Mucosa of rectum (tissue), 2 donors: Measurements from ENCODE around the gene RCC1.
"Not testable (repeated sequence)": the region's sequence is repeated elsewhere in the genome, so short reads cannot be mapped to it uniquely, and the experiment has no call there.

ENCODE experiments used
- H3K27ac ChIP-seq, 2 donors: one replicate each; pipeline ENCODE4 v1.7.0; 2013; ENCODE audit warnings: inconsistent platforms in 2 of 2, low read depth in 2 of 2, low read length in 2 of 2
- H3K27me3 ChIP-seq, 2 donors: one replicate each; pipeline ENCODE4 v1.7.0; 2013; ENCODE audit warnings: low read length in 2 of 2; ENCODE audit not compliant: control insufficient read depth in 2 of 2, insufficient read depth in 2 of 2
- H3K36me3 ChIP-seq, 2 donors: one replicate each; pipeline ENCODE4 v1.7.0; 2013; ENCODE audit warnings: low read length in 2 of 2; ENCODE audit not compliant: control insufficient read depth in 2 of 2, insufficient read depth in 2 of 2
- H3K4me1 ChIP-seq, 2 donors: one replicate each; pipeline ENCODE4 v1.7.0; 2013; ENCODE audit warnings: low read length in 2 of 2, mild to moderate bottlenecking in 1 of 2; ENCODE audit not compliant: control insufficient read depth in 2 of 2, insufficient read depth in 2 of 2
- H3K4me3 ChIP-seq, 2 donors: one replicate each; pipeline ENCODE4 v1.7.0; 2013; ENCODE audit warnings: low read length in 2 of 2
- H3K9ac ChIP-seq, 2 donors: one replicate each; pipeline ENCODE4 v1.7.0; 2013; ENCODE audit warnings: low read length in 2 of 2, low read depth in 1 of 2, mild to moderate bottlenecking in 1 of 2
- H3K9me3 ChIP-seq, 2 donors: one replicate each; pipeline ENCODE4 v1.7.0; 2013; ENCODE audit warnings: low read length in 2 of 2; ENCODE audit not compliant: control insufficient read depth in 2 of 2
- donor health status: healthy.
- donor health status: Normal muscosa, but diverticular disease.

The RCC1 gene

DNA sequence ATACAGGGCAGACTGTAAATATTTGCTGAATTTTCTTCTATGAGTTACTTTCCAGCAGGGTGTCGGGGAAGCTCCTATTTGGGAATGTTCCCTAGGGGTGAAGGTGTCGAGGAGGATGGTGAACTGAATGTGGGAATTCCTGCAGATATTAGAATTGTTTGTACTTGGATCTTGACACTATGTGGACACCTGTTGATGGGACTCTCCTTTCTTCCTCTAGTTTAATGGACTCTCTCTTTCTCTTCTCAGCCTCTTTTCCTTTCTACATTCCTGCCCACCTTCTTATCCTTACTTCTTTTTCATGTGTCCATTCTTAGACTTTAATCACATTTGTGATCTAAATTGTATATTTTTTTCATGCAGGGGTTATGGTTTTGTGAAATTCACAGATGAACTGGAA, 61.1 kb downstream of the RCC1 start:
- Histone ChIP-seq H3K27me3 (no peaks in the 10 kb centered on the region), H3K27ac (no peak overlapping the region), H3K9ac (no peak overlapping the region), H3K9me3 (no peaks in the 10 kb centered on the region), H3K4me1 (no peaks in the 10 kb centered on the region), H3K36me3 (peaks cover 38 to 55% of the 10 kb centered on the region in 2 donors), H3K4me3 (no peak overlapping the region)

DNA sequence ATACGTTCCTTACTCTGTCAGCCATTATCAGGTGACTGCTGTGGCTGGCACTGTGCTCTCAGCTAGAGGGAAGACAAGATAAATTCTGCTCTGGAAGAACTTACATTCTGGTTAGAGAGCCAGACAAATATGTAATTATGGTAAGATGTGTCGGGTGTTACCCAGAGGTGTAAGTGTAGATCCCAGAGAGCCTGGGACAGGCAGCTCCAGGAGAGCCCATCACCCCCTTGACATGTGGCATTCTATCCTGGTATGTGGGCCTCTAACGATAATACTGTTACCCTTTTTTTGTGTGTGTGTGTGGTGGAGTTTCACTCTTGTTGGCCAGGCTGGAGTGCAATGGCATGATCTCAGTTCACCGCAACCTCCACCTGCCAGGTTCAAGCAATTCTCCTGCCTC, 66.1 kb downstream of the RCC1 start:
- Histone ChIP-seq H3K4me3 (no peak overlapping the region), H3K27me3 (no peaks in the 10 kb centered on the region), H3K9me3 (no peaks in the 10 kb centered on the region), H3K27ac (no peak overlapping the region), H3K9ac (no peak overlapping the region), H3K36me3 (peaks cover 22 to 45% of the 10 kb centered on the region in 2 donors), H3K4me1 (no peaks in the 10 kb centered on the region)

- H3K27ac ChIP-seq, H3K4me1 ChIP-seq, H3K9me3 ChIP-seq, H3K4me3 ChIP-seq, H3K27me3 ChIP-seq, H3K9ac ChIP-seq: not testable (repeated sequence)
- peaks cover 26 to 46% of the 10 kb centered on the region in 2 donors for H3K36me3 ChIP-seq
Observed at GRCh38 chr1:28572891-28573290, 67.0 kb downstream of the RCC1 start.

DNA sequence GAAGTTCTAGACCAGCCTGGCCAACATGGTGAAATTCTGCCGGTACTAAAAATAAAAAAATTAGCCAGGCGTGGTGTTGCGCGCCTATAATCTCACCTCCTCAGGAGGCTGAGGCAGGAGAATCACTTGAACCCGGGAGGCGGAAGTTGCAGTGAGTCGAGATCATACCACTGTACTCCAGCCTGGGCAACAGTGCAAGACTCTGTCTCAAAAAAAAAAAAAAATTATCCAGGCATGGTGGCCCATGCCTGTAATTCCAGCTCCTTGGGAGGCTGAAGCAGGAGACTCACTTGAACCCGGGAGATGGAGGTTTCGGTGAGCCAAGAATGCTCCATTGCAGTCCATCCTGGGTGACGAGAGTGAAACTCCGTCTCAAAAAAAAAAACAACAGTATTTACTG, 67.7 kb downstream of the RCC1 start:
- peaks cover 26 to 46% of the 10 kb centered on the region in 2 donors for H3K36me3 ChIP-seq
- no peak overlapping the region for H3K9ac ChIP-seq
- no peak overlapping the region for H3K27ac ChIP-seq
- peaks cover 0 to 3% of the 10 kb centered on the region in 2 donors for H3K4me1 ChIP-seq
- no peak overlapping the region for H3K4me3 ChIP-seq
- no peaks in the 10 kb centered on the region for H3K9me3 ChIP-seq
- no peaks in the 10 kb centered on the region for H3K27me3 ChIP-seq

GRCh38 chr1:28577052-28577678, 71.3 kb downstream of the RCC1 start:
- Histone ChIP-seq H3K4me1 (peaks cover 17 to 18% of the 10 kb centered on the region in 2 donors), H3K9ac (no peak overlapping the region), H3K36me3 (peaks cover 28 to 42% of the 10 kb centered on the region in 2 donors), H3K27ac (no peak overlapping the region), H3K9me3 (no peaks in the 10 kb centered on the region), H3K27me3 (no peaks in the 10 kb centered on the region), H3K4me3 (no peak overlapping the region)

DNA sequence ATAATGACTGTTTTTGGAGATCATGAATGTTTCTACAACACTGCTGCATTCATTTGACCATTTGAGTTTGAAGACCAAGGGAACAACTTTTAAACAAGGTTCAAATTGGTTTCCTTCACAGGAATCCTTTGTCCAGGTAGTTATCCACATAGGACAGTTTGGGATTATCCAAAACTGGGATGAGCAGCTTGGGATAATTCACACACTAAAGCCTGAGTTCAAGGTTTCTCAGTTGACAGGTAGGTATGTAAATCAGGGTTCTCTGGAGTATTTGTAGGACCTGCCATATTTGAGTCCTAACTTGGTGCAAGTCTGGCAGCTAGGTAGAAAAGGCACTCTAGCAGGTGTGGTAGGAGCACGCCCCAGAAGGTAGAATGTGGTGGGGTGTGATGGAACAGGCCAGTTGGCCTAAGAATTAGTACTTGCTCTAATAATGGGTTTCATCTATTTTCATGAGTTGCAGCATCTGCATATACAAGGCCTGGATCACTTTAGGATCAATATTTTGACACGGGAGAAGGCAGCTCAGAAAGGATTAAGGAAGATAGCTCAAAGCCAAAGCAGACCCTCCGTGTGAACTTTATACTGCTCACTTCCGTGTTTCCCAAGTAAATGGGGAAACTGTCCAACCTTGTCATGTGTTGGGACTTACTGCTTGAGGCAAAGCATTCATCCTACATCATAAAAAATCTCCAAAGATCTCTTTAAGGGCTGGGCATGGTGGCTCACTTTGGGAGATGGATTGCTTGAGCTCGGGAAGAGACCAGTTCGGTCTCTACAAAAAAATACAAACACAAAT, 72.1 kb downstream of the RCC1 start:
- Histone ChIP-seq H3K27ac (no peak overlapping the region), H3K4me3 (no peak overlapping the region), H3K9me3 (no peaks in the 10 kb centered on the region), H3K36me3 (peaks cover 28 to 42% of the 10 kb centered on the region in 2 donors), H3K9ac (no peak overlapping the region), H3K4me1 (peaks cover 17 to 21% of the 10 kb centered on the region in 2 donors), H3K27me3 (no peaks in the 10 kb centered on the region)

- H3K9me3 ChIP-seq, result no peaks in the 10 kb centered on the region
- no peak overlapping the region for H3K27ac ChIP-seq
- H3K27me3 ChIP-seq, result no peaks in the 10 kb centered on the region
- peaks cover 17 to 24% of the 10 kb centered on the region in 2 donors for H3K4me1 ChIP-seq
- H3K36me3 ChIP-seq, result peaks cover 28 to 40% of the 10 kb centered on the region in 2 donors
- H3K9ac ChIP-seq, result no peak overlapping the region
- no peak overlapping the region for H3K4me3 ChIP-seq
Observed at GRCh38 chr1:28578696-28579218, 72.9 kb downstream of the RCC1 start.

- no peak overlapping the region for H3K27ac ChIP-seq
- H3K9ac ChIP-seq, result peak overlapping the region in 1 of 2 donors; percentile 1
- H3K4me1 ChIP-seq, result peaks cover 17 to 24% of the 10 kb centered on the region in 2 donors
- H3K4me3 ChIP-seq, result peak overlapping the region in 1 of 2 donors; percentile 96
- no peaks in the 10 kb centered on the region for H3K9me3 ChIP-seq
- H3K36me3 ChIP-seq, result peaks cover 28 to 37% of the 10 kb centered on the region in 2 donors
- H3K27me3 ChIP-seq, result no peaks in the 10 kb centered on the region
Observed at GRCh38 chr1:28579401-28579800, 73.6 kb downstream of the RCC1 start.

DNA sequence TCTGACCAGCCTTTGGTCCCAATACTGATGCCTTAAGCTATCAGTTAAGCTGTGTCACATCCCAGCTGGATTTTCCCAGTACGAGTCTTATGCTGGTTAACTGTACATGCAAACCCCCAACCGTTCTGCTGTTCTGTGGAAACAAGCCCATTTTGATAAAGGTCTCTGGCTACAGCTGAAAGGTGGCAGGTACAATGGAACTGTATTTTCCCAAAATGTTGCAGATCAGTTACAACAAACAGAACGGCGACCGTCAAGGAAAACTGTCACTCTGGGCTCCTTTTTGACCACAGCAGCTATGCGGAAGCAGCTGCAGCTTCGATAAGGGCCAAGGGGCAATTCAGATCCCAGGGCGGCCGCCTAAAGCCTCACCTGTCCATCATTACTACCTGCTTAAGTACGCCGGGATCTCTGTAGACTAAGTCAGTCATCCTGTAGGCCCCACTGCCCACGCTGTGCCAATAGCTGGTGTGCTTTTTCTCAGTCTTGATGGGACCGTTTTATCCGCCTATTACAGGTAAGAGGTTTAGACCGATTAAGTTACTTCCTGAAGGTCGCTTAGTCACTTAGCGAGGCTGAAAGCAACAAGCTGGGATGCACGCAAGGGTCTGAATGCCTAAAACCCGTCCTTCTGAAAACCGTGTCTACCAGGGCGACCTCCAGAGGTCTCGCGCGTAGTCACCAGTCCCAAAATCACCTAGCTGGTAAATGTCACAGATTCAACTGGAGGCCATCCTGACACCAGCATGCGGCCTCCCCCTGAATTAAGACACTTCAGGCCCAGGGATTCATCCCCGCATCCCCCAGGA, 75.1 kb downstream of the RCC1 start:
- Histone ChIP-seq H3K9me3 (no peaks in the 10 kb centered on the region), H3K36me3 (peaks cover 28 to 35% of the 10 kb centered on the region in 2 donors), H3K4me1 (peaks cover 17 to 24% of the 10 kb centered on the region in 2 donors)

More for the DNA sequence above, 75.1 kb downstream of the RCC1 start:
- no peaks in the 10 kb centered on the region for H3K27me3 ChIP-seq
- peak overlapping the region; percentile 90 to 91 for H3K9ac ChIP-seq
- H3K27ac ChIP-seq, result peak overlapping the region; percentile 93 to 94
- H3K4me3 ChIP-seq, result peak overlapping the region; percentile 91 to 96
